ENCODE data around the gene PACS2.

DNA sequence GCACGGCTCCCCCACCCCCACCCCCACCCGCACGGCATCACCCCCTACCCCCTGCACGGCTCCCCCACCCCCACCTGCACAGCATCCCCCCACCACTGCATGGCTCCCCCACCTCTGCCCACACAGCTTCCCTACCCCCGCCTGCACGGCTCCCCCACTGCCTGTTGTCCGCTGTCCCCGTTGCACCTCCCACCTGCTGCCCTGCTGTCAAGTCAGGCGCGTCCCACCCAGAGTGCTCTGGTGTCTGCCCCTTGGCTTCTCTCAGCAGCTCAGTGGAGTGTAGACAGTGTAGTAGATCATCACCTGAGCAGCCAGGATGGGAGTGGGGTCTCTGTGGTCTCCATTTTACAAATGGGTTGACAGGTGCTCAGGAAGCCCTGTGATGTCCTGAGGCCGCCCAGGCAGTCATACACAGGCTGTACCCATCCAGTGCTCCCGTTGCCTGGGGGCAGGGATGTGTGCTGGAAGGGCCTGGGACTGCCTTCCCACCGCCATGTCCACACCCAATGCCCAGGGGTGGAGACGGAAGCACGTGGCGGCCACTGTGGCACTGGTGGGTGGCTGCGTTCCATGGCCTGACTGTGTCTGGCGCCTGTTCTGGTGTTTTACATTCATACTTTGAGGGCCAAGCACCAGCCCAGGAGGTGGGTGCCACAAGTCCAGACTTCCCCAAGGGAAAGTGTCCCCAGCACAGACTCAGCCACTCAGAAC, 32.5 kb downstream of the PACS2 start:
- TF ChIP-seq, protein P1, sequence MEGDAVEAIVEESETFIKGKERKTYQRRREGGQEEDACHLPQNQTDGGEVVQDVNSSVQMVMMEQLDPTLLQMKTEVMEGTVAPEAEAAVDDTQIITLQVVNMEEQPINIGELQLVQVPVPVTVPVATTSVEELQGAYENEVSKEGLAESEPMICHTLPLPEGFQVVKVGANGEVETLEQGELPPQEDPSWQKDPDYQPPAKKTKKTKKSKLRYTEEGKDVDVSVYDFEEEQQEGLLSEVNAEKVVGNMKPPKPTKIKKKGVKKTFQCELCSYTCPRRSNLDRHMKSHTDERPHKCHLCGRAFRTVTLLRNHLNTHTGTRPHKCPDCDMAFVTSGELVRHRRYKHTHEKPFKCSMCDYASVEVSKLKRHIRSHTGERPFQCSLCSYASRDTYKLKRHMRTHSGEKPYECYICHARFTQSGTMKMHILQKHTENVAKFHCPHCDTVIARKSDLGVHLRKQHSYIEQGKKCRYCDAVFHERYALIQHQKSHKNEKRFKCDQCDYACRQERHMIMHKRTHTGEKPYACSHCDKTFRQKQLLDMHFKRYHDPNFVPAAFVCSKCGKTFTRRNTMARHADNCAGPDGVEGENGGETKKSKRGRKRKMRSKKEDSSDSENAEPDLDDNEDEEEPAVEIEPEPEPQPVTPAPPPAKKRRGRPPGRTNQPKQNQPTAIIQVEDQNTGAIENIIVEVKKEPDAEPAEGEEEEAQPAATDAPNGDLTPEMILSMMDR (conservative IDR thresholded peaks at IDR 0.05 in 1 of 2, IDR thresholded peaks at IDR 0.05 in 1 of 2; ENCODE audit: extremely low read depth in 1 of 2, insufficient read depth in 1 of 2, low read depth in 1 of 2, low read length in 2 of 2) = no peak
- TF ChIP-seq EZH2 (IDR thresholded peaks at IDR 0.05; ENCODE audit: borderline replicate concordance, low read length) = no peak
